HepG2 (cell line): ENCODE results near the gene APOA1. TPM values are rescaled to one million over a fixed set of nuclear protein-coding genes. Genes with fewer than 3 reads are reported as not detected.

Experiments used
- BCL6 ChIP-seq: IDR thresholded peaks from 2 replicates; pipeline ENCODE4 v1.6.1; 2016; ENCODE audit warnings: missing genetic modification reagents, missing compliant biosample characterization
- ETV5 ChIP-seq: IDR thresholded peaks from 2 replicates; pipeline ENCODE4 v1.6.1; 2018; ENCODE audit warnings: missing biosample characterization, missing genetic modification reagents, inconsistent platforms, borderline replicate concordance
- FOXK1 ChIP-seq: sonication (generic); formaldehyde crosslinking; IDR thresholded peaks from 2 replicates; pipeline ENCODE4 v1.4.0; 2020; ENCODE audit warnings: low read depth, missing genetic modification reagents, borderline replicate concordance
- FOXO1 ChIP-seq: sonication (generic); formaldehyde crosslinking; IDR thresholded peaks from 2 replicates; pipeline ENCODE4 v1.4.0; 2020; ENCODE audit warnings: missing genetic modification reagents
- GABPA ChIP-seq, 2 experiments: IDR thresholded peaks; 2 replicates each; pipeline ENCODE4 v1.6.1; 2011 to 2016; ENCODE audit warnings: low read depth in 2 of 2, low read length in 1 of 2, missing biosample characterization in 1 of 2, missing genetic modification characterization in 1 of 2
- GATAD2A ChIP-seq: IDR thresholded peaks from 2 replicates; pipeline ENCODE4 v1.6.1; 2016
- HNF4A ChIP-seq: sonication (generic); formaldehyde crosslinking; IDR thresholded peaks from 2 replicates; pipeline ENCODE4 v1.4.0; 2020; ENCODE audit warnings: missing genetic modification reagents
- HNF4G ChIP-seq, 2 experiments: sonication (generic) in 1 of 2; formaldehyde crosslinking in 1 of 2; IDR thresholded peaks; 2 replicates each; pipeline versions ENCODE4 v1.4.0 to v1.6.1; 2011 to 2020; ENCODE audit warnings: borderline replicate concordance in 2 of 2, low read depth in 2 of 2, mild to moderate bottlenecking in 2 of 2, low read length in 1 of 2, missing genetic modification reagents in 1 of 2, moderate library complexity in 1 of 2
- IRF2 ChIP-seq: IDR thresholded peaks from 2 replicates; pipeline ENCODE4 v1.6.1; 2018; ENCODE audit warnings: missing genetic modification reagents, missing compliant biosample characterization
- KDM1A ChIP-seq: IDR thresholded peaks from 2 replicates; pipeline ENCODE4 v1.6.1; 2016; ENCODE audit warnings: missing compliant biosample characterization
- NR2F6 ChIP-seq, 2 experiments: IDR thresholded peaks; 2 replicates each; pipeline ENCODE4 v1.6.1; 2016; ENCODE audit warnings: antibody characterized with exemption in 1 of 2, mild to moderate bottlenecking in 1 of 2
- PCBP2 ChIP-seq: fragments of 200-400 bp; formaldehyde crosslinking; optimal IDR thresholded peaks from 2 replicates; pipeline ENCODE3; 2018; ENCODE audit warnings: low read length, low read depth; ENCODE audit not compliant: poor library complexity, severe bottlenecking
- REXO4 ChIP-seq: sonication (generic); formaldehyde crosslinking; IDR thresholded peaks from 2 replicates; pipeline ENCODE4 v1.8.0; 2022; ENCODE audit warnings: missing genetic modification reagents, mild to moderate bottlenecking, borderline replicate concordance
- SAP130 ChIP-seq: IDR thresholded peaks from 2 replicates; pipeline ENCODE4 v1.6.1; 2016; ENCODE audit warnings: low read depth
- SIX1 ChIP-seq: sonication (generic); formaldehyde crosslinking; IDR thresholded peaks from 2 replicates; pipeline ENCODE4 v1.4.0; 2020; ENCODE audit warnings: missing genetic modification reagents, borderline replicate concordance
- TEAD2 ChIP-seq: sonication (generic); formaldehyde crosslinking; IDR thresholded peaks from 2 replicates; pipeline ENCODE4 v1.9.0; 2021; ENCODE audit warnings: missing genetic modification reagents
- U2AF1 ChIP-seq: fragments of 200-400 bp; formaldehyde crosslinking; optimal IDR thresholded peaks from 2 replicates; pipeline ENCODE3; 2017; ENCODE audit warnings: mild to moderate bottlenecking, low read depth, low read length
- YY1 ChIP-seq: IDR thresholded peaks from 2 replicates; pipeline ENCODE4 v1.6.1; 2011; ENCODE audit warnings: low read length, low read depth, moderate library complexity, mild to moderate bottlenecking; ENCODE audit not compliant: insufficient read depth, insufficient replicate concordance
- ZFP1 ChIP-seq: IDR thresholded peaks from 2 replicates; pipeline ENCODE4 v1.6.1; 2016
- ZNF121 ChIP-seq: sonication (generic); formaldehyde crosslinking; IDR thresholded peaks from 2 replicates; pipeline ENCODE4 v1.5.0; 2020; ENCODE audit warnings: mild to moderate bottlenecking, missing genetic modification reagents
- ZNF331 ChIP-seq: sonication (generic); formaldehyde crosslinking; IDR thresholded peaks from 2 replicates; pipeline ENCODE4 v1.4.0; 2020; ENCODE audit warnings: missing genetic modification reagents
- ZNF333 ChIP-seq: sonication (generic); formaldehyde crosslinking; IDR thresholded peaks from 2 replicates; pipeline ENCODE4 v1.4.0; 2020; ENCODE audit warnings: mild to moderate bottlenecking, missing genetic modification reagents, borderline replicate concordance
- ZNF383 ChIP-seq: sonication (generic); formaldehyde crosslinking; IDR thresholded peaks from 2 replicates; pipeline ENCODE4 v1.4.0; 2020; ENCODE audit warnings: missing genetic modification reagents, mild to moderate bottlenecking, borderline replicate concordance
- ZNF431 ChIP-seq: sonication (generic); formaldehyde crosslinking; IDR thresholded peaks from 2 replicates; pipeline ENCODE4 v1.9.0; 2022; ENCODE audit warnings: missing genetic modification reagents, low read depth, mild to moderate bottlenecking, borderline replicate concordance
- ZNF558 ChIP-seq: sonication (generic); formaldehyde crosslinking; IDR thresholded peaks from 2 replicates; pipeline ENCODE4 v1.9.0; 2022; ENCODE audit warnings: mild to moderate bottlenecking, missing genetic modification reagents, borderline replicate concordance
- ZNF619 ChIP-seq: sonication (generic); formaldehyde crosslinking; IDR thresholded peaks from 2 replicates; pipeline ENCODE4 v1.4.0; 2020; ENCODE audit warnings: mild to moderate bottlenecking, missing genetic modification reagents
- ZNF674 ChIP-seq: sonication (generic); formaldehyde crosslinking; IDR thresholded peaks from 2 replicates; pipeline ENCODE4 v1.5.0; 2020; ENCODE audit warnings: low read depth, mild to moderate bottlenecking, missing genetic modification reagents
- polyA plus RNA-seq, 8 experiments: library from polyadenylated mRNA; depleted of rRNA in 3 of 8; stranded (reverse) in 7 of 8; unstranded in 1 of 8; fragments of >200 nt; fragmentation: Illumina TruSeq in 4 of 8; extraction: Trizol in 4 of 8; gene quantifications; 2 replicates each; pipeline versions ENCODE4 v1.2.1 to v1.2.3, GENCODE V29; 2011 to 2016; ENCODE audit warnings: low read depth in 4 of 8, missing spikeins in 1 of 8, mixed read lengths in 1 of 8; ENCODE audit not compliant: insufficient read depth in 1 of 8
- total RNA-seq, 5 experiments: library from RNA; depleted of rRNA; stranded (reverse); fragments of >200 nt; fragmentation: Illumina TruSeq; extraction: Trizol; gene quantifications; 2 replicates each; pipeline ENCODE4 v1.2.3, GENCODE V29; 2016; ENCODE audit warnings: low read depth in 1 of 5
- TF ChIP-seq, protein P1 (sequence below): sonication (generic); formaldehyde crosslinking; IDR thresholded peaks from 2 replicates; pipeline ENCODE4 v1.5.0; 2020; ENCODE audit warnings: mild to moderate bottlenecking, missing genetic modification reagents

APOA1 gene
- total and polyA plus RNA-seq, 2 of the 13 experiments (the other 11 are each of a cell fraction or from before 2014, with no cell fraction given): 1,973 to 5,485 TPM

GRCh38 chr11:116828632-116829524 lies 8.5 kb downstream of the APOA1 start (continued):
- TF ChIP-seq, protein P1, sequence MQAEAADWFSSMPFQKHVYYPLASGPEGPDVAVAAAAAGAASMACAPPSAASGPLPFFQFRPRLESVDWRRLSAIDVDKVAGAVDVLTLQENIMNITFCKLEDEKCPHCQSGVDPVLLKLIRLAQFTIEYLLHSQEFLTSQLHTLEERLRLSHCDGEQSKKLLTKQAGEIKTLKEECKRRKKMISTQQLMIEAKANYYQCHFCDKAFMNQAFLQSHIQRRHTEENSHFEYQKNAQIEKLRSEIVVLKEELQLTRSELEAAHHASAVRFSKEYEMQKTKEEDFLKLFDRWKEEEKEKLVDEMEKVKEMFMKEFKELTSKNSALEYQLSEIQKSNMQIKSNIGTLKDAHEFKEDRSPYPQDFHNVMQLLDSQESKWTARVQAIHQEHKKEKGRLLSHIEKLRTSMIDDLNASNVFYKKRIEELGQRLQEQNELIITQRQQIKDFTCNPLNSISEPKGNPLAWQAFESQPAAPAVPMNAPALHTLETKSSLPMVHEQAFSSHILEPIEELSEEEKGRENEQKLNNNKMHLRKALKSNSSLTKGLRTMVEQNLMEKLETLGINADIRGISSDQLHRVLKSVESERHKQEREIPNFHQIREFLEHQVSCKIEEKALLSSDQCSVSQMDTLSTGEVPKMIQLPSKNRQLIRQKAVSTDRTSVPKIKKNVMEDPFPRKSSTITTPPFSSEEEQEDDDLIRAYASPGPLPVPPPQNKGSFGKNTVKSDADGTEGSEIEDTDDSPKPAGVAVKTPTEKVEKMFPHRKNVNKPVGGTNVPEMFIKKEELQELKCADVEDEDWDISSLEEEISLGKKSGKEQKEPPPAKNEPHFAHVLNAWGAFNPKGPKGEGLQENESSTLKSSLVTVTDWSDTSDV: no peak
- TF ChIP-seq NR2F6 (IDR thresholded peaks at IDR 0.05) (peak; percentile 88), NR2F6 (CRISPR knock-in tag; IDR thresholded peaks at IDR 0.05) (peak; percentile 96), KDM1A (CRISPR knock-in tag) (0 out of 2 replicates have a peak, but pooled peaks have one; percentile 57), HNF4A (CRISPR knock-in tag) (peak; percentile 97), FOXO1 (CRISPR knock-in tag) (peak; percentile 83), IRF2 (CRISPR knock-in tag) (peak; percentile 65), BCL6 (CRISPR knock-in tag) (peak; percentile 84), SIX1 (peak; percentile 63; the same call in 1 of the 2 replicates), ZNF121 (CRISPR knock-in tag) (no peak), ZNF383 (CRISPR knock-in tag) (0 out of 2 replicates have a peak, but pooled peaks have one; percentile 3), ZNF558 (CRISPR knock-in tag) (peak; percentile 14; the same call in 1 of the 2 replicates), TEAD2 (CRISPR knock-in tag) (no peak), ETV5 (CRISPR knock-in tag) (peak; percentile 80), SAP130 (CRISPR knock-in tag) (peak; percentile 86), ZNF331 (CRISPR knock-in tag) (0 out of 2 replicates have a peak, but pooled peaks have one; percentile 62), U2AF1 (peak; percentile 79), YY1 (peak; percentile 52), PCBP2 (no peak), ZNF619 (CRISPR knock-in tag) (peak; percentile 69; the same call in 1 of the 2 replicates), FOXK1 (CRISPR knock-in tag) (peak; percentile 63; the same call in 1 of the 2 replicates), ZNF674 (CRISPR knock-in tag) (no peak), ZNF333 (CRISPR knock-in tag) (peak; percentile 23; the same call in 1 of the 2 replicates), GATAD2A (CRISPR knock-in tag) (peak; percentile 86), REXO4 (CRISPR knock-in tag) (no peak), HNF4G (IDR thresholded peaks at IDR 0.05; ENCODE audit: borderline replicate concordance, low read depth, low read length) (peak; percentile 97), HNF4G (CRISPR knock-in tag; IDR thresholded peaks at IDR 0.05; ENCODE audit: borderline replicate concordance, low read depth) (peak; percentile 97), ZNF431 (CRISPR knock-in tag) (peak; percentile 87; the same call in 1 of the 2 replicates), GABPA (IDR thresholded peaks at IDR 0.05; ENCODE audit: low read depth, low read length) (no peak), GABPA (CRISPR knock-in tag; IDR thresholded peaks at IDR 0.05; ENCODE audit: low read depth) (no peak), ZFP1 (0 out of 2 replicates have a peak, but pooled peaks have one; percentile 38)
